ENCODE results near the gene PANK4.

Gene PANK4

GRCh38 chr1:2528016-2528415 lies 1.6 kb upstream of the PANK4 start:
- FAIRE-seq: no peak

GRCh38 chr1:2527556-2527860 lies 1.1 kb upstream of the PANK4 start:
- no peak for FAIRE-seq

GRCh38 chr1:2526824-2527555 lies 594 bp upstream of the PANK4 start:
- no peak for FAIRE-seq

DNA sequence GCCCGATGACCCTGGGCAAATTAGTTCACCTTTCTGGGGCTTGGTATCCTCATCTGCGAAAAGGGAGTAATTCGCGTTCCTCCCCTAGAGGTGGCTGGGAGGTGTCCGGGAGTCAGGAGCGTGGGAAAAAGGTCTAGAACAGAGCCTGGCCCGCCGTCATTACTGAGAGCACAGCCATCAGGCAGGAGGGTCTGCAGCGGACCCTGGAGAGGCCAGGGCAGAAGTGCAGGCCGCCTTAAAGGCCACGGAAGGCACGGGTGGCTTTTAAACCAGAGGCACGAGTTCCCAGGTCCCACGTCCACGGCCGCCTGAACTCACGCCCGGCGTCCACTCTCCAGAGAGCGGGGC lies 850 bp downstream of the PANK4 start:
- no peak for FAIRE-seq

- FAIRE-seq: no peak
These were observed 2.3 kb downstream of the PANK4 start for GRCh38 chr1:2523891-2524609.

DNA sequence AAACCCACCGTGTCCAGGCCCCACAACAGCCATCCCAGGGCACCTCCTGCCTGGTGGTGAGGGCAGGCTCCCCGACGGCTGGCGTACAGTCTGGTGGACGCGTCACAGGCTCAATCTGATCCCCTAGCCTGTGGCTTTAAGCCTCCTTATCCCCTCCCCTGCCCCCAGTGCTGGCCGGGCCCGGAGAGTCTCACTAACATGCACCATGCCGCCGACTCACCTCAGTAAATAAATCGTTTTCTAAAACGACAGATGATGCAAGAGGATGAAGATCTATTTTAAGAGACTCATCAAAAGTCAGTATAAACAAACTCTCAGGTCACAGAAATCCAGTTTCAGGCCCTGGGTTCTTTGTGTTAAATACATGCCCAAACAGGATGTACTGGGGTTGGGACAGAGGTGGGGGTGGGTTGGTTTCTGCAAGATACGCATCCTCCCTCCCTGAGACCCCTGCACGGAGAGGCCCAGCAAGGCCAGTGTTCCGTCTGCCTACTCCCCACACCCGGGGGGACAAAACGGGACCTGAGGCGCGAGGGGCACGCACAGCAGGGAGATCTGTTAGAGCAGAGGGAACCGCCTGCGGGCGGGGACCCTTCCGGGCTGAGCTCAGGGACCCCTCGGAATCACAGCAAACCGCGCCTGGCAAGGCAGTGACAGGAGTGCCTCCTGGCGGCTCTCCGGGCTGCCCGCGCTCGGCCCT lies 3.1 kb downstream of the PANK4 start:
- FAIRE-seq: no peak

DNA sequence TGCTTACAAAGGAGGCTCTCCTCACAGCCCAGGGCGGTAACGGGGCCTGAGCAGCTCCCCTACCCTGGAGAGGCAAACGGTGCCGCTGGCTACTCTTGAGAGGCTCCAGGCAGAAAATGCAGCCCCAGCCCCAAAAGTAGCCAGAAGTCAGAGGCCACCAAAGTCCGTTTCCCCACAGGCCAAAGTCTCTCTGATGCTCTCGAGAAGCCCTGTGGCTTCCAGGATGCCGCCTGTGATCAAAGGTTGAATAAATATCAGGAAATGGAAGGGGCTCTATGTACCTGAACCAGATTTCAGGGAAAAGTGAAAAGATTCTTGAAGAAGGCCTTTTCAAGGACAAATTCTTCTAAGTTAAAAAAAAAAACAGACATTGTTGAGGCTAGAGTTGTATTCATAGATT lies 4.2 kb downstream of the PANK4 start:
- no peak for FAIRE-seq

GRCh38 chr1:2520806-2521205 lies 5.6 kb downstream of the PANK4 start:
- no peak for FAIRE-seq

- FAIRE-seq: no peak
These were observed 6.2 kb downstream of the PANK4 start for GRCh38 chr1:2520206-2520605.

GRCh38 chr1:2519729-2520128 lies 6.7 kb downstream of the PANK4 start:
- no peak for FAIRE-seq

- FAIRE-seq: no peak
These were observed 7.2 kb downstream of the PANK4 start for GRCh38 chr1:2519029-2519685.

DNA sequence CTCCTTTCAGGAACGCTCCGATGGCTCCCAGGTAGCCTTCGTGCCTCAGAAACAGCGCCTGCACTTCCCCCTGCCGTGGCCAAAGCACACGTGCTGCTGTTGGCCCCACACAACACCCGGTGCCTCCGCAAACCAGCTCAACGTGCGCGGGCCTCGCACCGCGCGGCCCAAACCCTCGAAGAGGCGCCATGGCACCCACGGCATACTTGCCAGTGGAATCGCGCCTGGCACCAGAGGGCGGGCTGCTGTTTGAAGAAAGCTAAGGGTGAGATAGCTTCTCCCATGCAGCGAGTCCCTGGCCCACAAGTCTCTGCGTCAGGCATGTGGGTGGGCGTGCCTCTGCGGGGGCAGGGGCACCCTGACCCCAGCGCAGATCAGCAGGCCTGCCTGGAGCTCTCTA lies 7.9 kb downstream of the PANK4 start:
- no peak for FAIRE-seq

DNA sequence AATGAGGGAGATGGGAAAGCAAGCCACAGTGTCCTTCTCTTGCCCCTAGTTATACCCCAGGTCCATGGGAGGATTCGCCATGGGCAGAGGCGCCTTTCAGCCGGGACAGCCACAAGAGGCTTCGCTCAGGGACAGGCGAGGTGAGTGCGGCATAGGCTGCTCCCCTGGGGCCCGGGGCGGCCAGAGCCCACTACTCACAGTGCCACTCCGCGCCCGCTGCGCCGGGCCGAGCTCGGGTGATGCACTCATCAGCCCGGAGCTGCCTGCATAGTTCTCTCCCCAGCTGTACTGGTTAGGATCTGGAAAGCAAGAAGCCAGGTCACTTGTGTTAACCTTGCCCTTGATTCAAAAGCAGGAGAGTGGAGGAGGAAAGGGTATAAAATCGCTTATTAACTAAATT lies 8.4 kb downstream of the PANK4 start:
- FAIRE-seq: no peak

DNA sequence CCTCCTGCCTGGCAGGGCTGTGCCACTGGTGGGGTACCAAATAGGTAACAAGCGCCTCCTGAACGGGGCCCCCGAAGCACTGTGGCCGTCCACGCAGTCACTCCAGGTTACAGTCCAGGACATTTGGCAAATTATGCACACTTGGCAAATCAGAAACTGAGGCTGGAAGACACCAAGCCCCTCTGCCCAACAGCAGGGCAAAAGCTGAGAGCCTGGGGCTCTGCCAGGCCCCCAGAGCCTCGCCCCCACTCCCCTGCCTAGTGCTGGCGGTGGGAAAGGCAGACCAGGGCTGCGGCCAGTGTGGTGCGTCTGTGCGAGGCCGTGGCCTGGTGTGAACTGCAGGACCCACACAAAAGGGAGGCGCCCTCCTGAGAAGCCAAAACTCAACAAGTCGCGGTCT lies 9.4 kb downstream of the PANK4 start:
- FAIRE-seq: no peak

- no peak for FAIRE-seq
These were observed 10.3 kb downstream of the PANK4 start for GRCh38 chr1:2516124-2516523.

DNA sequence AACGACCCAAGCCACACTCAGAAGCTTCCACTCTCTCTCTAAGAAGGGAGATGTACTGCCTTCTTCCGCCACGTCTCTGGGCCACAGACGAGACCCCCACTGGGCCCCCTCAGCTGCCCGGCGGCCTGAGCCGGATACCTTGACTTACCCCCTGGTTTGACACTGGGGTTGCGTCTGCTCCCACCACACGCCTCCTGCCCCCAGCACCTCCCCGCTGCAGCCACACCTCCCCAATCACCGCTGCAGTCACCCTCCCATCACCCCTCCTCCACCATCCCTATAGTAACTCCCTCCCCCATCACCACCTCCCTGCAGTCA lies 10.7 kb downstream of the PANK4 start:
- FAIRE-seq: no peak

DNA sequence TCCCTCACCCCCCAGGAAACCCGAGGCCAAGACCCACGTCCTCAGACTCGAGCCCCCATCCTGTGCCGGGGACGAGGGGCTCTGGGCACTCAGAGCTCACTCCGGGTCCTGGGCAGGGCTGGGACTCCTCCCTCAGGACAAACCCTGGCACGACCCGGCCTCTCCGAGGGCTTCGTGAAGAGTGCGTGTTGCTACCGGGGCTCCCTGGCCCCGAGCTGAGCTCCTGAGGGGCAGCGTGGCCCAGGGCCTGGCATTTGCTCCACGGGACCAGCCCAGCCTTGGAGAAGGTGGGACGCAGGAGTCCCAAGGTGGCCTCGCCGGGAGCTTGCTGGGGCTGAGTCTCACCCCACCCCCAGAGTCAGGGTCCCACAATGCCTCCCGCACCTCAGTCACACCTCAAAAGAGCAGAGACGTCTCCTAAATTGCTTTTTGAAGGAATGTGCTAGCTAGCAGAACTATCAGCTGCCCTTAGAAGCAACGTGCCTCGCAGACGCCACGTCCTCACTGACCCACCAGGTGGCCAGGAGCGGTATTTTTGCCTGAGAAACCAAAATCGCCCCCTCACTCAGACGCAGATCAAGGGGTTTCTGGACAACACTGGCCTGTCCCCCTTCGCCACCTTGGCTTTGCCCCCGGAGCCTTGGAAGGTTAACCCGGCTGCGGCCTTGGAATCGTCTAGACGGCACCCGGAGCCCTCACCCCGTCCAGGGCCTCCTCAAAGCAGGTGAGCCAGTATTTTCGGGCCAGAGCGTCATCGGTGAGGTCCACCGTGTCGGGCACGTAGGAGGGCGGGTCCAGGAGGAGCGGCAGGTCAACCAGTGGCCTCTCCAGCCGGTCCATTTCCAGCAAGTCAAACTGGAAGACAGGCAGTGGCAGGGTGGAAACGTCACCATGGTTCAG lies 11.3 kb downstream of the PANK4 start:
- no peak for FAIRE-seq

GRCh38 chr1:2513939-2514652 lies 12.3 kb downstream of the PANK4 start:
- no peak for FAIRE-seq

DNA sequence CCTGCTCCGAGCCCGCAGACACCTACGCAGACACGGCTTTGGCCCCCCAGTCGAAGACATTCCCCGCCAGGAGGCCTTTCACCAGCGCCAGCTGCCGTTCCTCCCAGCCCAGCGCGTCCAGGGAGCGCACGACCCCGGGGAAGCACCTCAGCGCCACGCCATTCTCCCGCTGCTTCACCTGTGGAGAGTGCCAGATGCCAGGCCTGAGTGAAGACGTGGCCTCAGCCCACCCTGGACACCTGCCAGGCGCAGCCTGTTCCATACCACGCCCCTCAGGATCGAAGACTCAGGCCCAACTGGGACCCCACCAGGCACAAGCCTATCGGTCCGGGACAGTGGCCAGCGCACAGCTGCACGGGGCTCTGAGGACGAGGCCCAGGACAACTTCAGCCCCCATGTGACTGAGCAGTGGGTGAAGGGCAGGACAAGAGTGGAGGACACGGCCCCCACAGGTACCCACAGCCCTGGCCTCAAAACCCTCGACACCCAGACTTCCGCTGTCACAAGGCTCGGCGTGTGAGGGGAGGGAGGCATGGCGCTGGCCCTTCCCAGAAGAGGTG lies 13.5 kb downstream of the PANK4 start:
- FAIRE-seq: no peak

GRCh38 chr1:2510366-2511155 lies 15.8 kb downstream of the PANK4 start:
- FAIRE-seq: no peak

DNA sequence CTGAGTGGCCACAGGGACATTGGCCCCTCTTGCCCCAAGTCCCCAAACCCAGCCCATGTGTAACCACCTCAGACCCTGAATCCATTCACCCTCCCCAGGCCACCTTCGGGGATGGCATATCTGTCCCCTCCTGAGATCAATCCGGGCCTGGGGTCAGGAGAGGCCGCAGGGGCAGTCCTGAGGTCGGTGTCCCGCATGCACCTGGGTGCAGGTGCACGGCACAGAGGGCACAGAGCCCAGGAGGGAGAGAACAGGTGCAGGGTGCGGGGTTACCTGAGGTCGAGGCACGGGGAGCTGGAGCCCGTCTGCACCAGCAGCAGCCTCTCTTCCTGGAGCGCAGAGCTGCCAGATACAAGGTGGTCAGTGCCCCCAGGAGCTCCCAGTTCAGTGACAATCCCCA lies 16.8 kb downstream of the PANK4 start:
- no peak for FAIRE-seq
